ENCODE measurements around the gene FMO2.

FMO2 gene

GRCh38 chr1:171185091-171185490 lies at the start of gene FMO2:
TSS of gene FMO2 (plus strand) at chr1:171185300. CDS start at chr1:171185714, 414 bp downstream.
- no peak for DNase-seq

DNA sequence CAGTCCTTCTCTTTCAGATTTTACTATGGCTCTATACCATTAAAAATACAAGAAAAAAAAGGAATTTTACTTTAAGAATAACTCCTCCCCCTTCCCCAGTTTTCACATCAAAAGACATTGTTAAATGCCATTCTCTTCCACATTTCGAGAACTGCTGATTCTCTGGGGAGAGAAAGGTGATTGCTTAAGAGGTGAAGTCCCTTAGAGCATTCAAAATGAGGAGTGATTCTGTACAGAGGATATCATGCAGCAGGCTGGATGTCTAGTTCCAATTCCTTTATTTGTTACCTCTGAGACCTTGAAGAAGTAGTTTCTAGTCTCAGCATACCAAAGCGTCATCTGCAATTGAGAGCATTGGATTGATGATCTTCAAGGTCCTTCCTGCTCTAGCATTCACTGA lies 47.5 kb upstream of the FMO2 start:
- DNase-seq, result no peak

- no peak for DNase-seq
Observed at GRCh38 chr1:171138980-171139379, 46.1 kb upstream of the FMO2 start.

DNA sequence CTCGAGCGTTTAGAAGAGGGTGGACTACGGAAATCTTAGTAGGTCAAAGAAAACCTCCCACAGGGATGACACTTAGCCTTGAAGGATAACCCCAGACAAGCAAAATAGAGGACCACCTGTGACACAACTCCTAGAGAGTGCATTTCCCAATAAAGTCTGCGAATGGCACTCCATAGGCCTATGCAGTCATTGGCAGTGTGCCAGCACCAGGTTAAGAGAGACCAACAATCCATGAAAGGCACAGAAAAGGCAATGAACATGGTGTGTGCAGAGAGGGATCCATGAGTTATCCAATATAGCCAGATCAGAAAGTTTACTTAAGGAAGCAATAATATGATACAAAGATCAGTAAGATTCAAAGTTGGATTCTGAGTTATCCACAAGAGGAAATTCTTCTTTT lies 45.2 kb upstream of the FMO2 start:
- no peak for DNase-seq

GRCh38 chr1:171140401-171140800 lies 44.7 kb upstream of the FMO2 start:
- no peak for DNase-seq

DNA sequence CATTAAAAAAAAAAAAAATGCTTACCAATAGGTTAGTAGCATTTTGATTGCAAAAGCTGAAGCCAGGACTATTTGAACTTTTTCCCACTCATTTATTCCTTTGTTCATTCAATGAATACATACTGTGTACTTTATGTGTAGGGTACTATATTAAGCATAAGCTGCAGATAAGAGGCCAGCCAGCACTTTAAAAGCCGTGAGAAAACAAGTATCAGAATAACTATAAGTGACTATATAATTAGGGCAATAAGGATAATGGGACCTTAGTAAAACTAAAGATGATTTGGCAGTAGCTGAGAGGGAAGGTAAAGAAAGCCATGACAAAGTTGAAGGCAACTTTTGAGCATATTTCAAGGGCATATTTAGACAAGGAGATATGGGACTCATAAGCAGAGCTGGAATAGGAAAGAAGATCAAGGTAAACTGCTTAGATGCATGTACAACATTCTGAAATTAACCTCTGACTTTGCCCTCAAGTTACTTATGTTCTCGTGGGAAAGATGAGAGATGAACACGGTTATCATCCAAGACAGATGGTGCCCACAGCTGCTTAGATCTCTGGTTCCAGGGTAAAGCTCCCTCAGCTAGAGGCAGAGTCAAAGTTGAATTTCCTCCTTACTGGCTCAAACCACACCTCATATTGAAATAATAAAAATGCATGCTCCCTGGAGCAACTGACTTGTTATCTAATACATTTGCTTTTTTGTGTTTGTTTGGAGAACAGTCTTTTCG lies 44.0 kb upstream of the FMO2 start:
- DNase-seq, result peak; percentile 59

DNA sequence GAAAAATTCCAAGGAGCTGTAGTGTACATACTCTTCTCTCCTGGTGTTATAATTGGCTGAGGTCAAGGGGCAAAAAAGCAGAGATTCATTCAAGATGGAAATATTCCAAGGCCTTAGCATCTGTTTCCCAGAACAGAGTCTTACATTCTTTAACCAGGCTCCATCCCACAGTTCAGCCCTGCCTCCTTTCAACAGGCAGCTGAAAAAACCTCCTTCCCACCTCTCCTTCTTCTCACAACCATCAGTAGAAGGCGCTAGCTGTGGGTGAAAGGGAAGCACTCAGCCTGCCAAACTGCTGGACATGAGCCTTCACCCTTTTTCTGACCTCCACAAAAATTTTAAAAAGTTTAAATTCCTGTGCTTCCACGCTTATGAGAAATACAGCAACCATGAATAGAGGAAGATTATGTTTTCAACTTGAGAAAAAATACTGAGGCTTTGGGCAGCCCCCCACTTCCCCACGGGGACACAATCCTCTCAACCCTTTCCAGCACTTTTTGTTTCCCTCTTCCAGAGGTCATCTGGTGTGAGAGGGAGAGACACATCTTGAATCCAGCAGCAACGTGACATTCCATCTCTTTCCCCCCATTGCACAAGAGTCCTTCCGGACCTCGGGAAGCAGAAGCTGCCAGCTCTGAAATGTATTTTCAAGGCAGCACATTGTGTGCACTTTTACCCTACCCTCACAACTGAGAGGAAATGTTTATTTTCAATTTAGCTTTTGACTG lies 43.2 kb upstream of the FMO2 start:
- no peak for DNase-seq

DNA sequence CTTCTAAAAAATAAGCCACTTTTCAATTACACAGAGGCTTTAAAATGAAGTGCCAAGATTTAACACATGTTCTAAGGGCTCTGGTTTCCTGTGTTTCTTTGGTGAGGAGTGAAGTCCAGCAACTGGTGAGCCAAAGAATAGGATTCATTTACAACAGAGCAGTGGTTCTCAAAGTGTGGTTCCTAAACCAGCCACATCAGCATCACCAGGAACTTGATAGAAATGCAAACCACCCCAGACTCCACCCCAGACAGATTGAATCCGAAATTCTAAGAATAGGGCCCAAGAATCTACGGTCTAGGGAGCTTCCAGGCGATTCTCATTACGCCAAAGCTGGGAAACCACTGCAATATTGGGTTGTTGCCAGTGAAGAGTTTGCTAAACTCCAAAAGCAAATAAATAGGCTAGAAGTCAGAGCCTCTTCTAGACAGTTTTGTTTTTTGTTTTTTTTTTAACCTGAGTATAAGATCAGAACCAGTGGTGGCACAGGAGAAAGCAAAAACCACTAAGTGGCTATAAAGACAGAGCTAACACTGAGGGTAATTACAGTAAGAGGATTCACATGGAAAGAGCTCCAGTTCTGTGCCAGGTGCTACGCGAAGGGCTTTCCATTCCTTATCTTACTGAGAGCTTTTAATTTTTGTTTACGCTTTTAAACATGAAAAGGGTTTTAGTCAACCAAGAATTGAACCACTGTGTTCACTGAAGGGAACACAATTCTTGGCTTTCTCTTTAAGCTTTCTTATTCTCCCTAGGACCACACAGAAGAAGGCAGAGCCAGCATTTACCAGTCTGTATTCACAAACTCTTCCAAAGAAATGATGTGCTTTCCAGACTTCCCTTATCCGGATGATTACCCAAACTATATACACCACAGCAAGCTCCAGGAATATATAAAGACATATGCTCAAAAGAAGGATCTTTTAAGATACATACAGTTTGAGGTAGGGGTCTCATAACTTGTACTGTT lies 42.4 kb upstream of the FMO2 start:
- peak; percentile 96 for DNase-seq

- DNase-seq, result no peak
Observed at GRCh38 chr1:171150156-171150555, 34.9 kb upstream of the FMO2 start.

GRCh38 chr1:171152549-171152948 lies 32.6 kb upstream of the FMO2 start:
- DNase-seq, result no peak

DNA sequence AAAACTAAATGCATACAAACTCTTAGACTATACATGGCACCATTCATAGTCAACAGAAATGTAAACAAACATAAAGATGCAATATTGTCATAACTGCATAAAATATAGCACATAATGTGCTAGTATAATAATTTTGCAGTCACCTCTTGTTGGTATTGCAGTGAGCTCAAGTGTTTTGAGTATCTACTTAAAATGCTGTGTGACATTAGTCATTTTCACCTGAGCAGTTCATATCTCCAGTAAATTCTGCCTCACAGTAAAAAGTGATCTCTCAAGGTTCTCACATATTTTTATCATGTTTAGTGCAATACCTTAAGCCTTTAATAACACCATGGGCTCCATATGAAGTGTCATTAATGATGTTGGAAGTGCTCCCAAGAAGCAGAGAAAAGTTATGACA lies 29.6 kb upstream of the FMO2 start:
- DNase-seq, result no peak

GRCh38 chr1:171158096-171158495 lies 27.0 kb upstream of the FMO2 start:
- DNase-seq, result no peak

DNA sequence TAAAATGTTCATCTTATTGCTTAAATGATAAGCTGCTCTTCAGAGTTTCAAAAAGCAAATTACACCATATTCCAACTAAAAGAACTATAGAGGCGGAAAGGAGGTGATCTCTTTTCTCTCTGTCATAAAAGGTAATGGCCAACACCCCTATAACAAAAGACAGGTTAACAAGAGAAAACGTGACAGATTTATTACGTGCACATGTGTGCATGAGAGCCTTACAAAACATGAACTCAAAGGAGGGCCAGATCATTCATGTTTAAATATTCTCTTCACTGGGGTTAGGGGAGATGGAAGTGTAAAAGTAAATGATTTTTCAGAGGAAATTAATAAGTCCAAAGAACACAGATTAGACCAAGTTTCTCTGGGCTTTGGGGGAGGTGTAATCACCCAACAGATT lies 26.5 kb upstream of the FMO2 start:
- no peak for DNase-seq

DNA sequence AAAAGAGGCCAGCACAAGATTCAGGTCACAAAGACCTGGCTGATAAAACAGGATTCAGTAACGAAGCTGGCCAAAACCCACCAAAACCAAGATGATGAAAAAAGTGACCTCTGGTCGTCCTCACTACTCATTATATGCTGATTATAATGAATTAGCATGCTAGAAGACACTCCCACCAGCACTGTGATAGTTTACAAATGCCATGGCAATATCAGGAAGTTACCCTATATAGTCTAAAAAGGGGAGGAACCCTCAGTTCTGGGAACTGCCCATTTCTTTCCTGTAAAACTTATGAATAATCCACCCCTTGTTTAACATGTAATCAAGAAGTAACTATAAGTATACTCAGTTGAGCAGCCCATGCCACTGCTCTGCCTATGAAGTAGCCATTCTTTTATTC lies 26.0 kb upstream of the FMO2 start:
- no peak for DNase-seq

- DNase-seq, result no peak
Observed at GRCh38 chr1:171160211-171160610, 24.9 kb upstream of the FMO2 start.

GRCh38 chr1:171160639-171161354 lies 24.3 kb upstream of the FMO2 start:
- DNase-seq, result no peak

DNA sequence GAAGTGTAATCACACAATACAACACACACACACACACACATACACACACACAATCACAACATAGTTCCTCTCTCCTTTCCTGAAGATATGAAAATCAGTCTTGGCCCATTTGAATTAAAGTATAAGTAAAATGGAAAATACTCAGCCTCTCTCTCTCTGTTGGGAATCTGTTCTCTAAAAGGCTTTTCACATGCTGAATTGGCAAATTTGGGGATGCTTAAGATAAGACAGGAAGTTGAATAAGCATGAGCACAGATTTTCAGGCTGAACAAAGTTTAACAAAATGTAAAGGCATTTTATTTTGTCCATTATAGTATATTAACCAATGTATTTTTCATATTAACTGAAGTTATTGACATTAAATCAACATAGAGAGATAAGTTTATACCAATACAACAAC lies 23.7 kb upstream of the FMO2 start:
- DNase-seq, result no peak

- DNase-seq, result no peak
Observed at GRCh38 chr1:171166361-171166760, 18.7 kb upstream of the FMO2 start.

DNA sequence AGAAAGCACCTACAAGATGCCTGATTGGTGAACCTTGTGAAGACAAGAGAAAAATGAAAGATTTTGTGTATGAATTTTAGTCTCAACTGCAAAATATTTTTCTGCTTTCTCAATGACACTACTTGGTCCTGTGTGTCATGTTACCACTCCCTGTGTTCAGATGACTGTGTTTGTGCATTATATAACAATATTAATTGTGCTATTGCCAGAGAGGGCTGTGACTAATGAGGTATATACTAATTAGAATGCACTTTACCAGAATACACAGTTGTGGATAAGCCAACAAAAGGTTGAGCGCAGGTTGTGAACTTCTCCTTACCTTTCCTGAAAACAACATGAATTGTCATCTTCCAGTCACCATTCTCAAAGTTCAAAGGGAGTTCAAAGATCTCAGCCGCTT lies 17.3 kb upstream of the FMO2 start:
- no peak for DNase-seq

DNA sequence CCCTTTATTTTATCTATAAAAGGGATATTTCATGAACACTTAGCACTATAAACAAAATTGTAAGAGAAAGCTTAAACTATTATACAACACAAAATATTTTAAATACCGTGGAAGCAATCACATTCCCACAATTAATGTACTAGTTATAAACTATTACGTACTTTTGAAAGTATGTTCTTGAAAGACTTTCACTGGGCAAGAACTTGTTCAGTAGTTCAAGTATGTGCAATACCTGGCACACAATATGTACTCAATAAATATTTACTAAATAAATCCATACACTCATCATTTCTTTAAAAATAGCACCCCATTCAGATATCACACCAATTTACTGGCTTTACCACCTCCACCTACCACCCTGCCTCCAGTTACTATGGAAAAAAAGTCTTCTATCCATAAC lies 12.6 kb upstream of the FMO2 start:
- DNase-seq, result no peak

DNA sequence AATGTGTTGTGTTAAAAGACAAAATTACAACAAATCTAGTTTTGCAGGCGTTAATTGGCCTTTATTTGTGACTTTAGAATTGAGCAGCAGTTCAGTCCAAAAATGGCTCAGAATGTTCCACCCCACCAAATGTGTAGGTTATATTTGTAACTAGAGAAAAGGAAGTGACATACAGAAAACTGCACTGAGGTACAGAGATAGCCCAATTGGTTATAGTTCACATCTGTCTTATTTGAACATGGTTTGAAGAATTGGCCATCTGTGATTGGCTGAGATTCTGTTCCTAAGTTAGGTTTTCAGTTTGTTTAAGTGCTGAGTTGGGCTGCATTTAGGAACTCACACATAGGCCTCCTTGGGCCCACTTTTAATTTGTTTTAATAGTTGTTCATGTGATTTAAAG lies 12.0 kb upstream of the FMO2 start:
- DNase-seq, result no peak

DNA sequence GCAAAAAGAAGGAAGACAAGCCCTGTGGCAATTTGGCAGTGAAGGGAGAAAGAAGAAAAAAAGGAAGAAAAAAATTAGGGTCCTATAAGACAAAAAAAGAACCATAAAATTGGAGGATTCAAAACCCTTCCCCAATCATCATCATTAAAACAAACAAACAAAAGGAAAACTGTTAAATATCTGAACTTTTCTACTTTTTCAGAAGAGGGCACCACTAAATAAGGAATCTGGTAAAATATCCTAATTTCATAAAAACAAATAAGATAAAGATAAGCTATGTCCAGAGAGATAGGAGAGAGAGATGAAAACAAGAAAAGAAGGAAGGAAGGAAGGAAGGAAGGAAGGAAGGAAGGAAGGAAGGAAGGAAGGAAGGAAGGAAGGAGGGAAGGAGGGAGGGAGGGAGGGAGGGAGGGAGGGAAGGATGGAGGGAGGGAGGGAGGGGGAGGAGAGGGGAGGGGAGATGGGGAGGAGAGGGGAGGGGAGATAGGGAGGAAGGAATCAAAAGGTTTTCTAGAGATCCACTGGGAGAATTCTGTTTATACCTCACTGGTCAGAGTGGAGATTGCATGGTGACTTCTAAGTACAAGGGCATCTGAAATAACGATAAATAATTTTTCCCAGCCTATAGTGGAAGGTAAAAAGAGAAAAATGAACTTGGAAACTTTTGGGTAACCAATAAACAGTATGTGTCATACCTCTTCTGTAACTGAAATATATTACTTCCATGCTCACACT lies 10.4 kb upstream of the FMO2 start:
- no peak for DNase-seq

Data from NCI-H1436 treated with DMSO at 0.1 percent for 48 hours (cell line).